ENCODE data around the gene TM9SF1. TPM values are rescaled to one million over a fixed set of nuclear protein-coding genes. Genes with fewer than 3 reads are reported as not detected.
"Not testable (repeated sequence)": the region's sequence is repeated elsewhere in the genome, so short reads cannot be mapped to it uniquely, and the experiment has no call there.

The TM9SF1 gene
- total and polyA plus RNA-seq, 10 of the 15 experiments (the other 5 are each of a cell fraction or from before 2014, with no cell fraction given): 7.2 to 39.2 (median 17.6) TPM

DNA sequence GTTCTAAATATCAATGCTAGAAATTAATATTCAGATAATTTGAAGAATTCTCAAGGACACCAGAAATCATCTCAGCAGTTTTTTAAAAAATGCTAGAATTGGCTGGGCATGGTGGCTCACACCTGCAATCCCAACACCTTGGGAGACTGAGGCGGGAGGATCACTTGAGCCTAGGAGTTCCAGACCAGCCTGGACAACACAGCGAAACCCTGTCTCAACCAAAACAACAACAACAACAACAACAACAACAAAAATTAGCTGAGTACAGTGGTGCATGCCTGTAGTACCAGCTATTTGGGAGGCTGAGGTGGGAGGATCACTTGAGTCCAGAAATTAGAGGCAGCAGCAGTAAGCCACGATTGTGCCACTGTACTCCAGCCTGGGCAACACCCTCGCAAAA lies 23.8 kb upstream of the TM9SF1 start:
- Histone ChIP-seq H2AFZ (ENCODE audit: control insufficient read depth, low read depth, low read length) (no peak overlapping the region), H3K79me2 (ENCODE audit: control insufficient read depth, insufficient read depth, low read length) (peaks cover 8% of the 10 kb centered on the region), H3K4me2 (ENCODE audit: control insufficient read depth, insufficient read depth) (no peak overlapping the region), H3K36me3 (ENCODE audit: control insufficient read depth in 2 of 2, insufficient read depth in 2 of 2, low read length in 1 of 2) (peaks cover 2 to 8% of the 10 kb centered on the region in 2 experiments; a peak in 3 of 4 replicates), H3K27ac (ENCODE audit: control insufficient read depth, insufficient read depth) (no peak overlapping the region), H3K27me3 (replicated peaks in 1 of 2; ENCODE audit: control insufficient read depth in 2 of 2, insufficient read depth in 2 of 2, low read length in 1 of 2) (no peaks in the 10 kb centered on the region), H3K4me3 (no peak overlapping the region), H3K9me3 (replicated peaks; ENCODE audit: control insufficient read depth, insufficient read depth, low read length) (no peaks in the 10 kb centered on the region), H4K20me1 (ENCODE audit: control insufficient read depth, insufficient read depth) (no peaks in the 10 kb centered on the region), H3K4me1 (ENCODE audit: control insufficient read depth, insufficient read depth, low read length) (peaks cover 7% of the 10 kb centered on the region), H3K9ac (ENCODE audit: control insufficient read depth, insufficient read depth, low read length) (no peak overlapping the region)
- FAIRE-seq: no peak
- 100% methylated on average over 2 of the region's 4 CpGs for WGBS (ENCODE audit: insufficient coverage, insufficient replicate concordance, low lambda C conversion rate, missing lambda C conversion rate)
- RAD21 ChIA-PET (ENCODE audit: unreplicated experiment): interaction anchor here (0.7 kb wide), 1 partner anchor 81 kb away, joined by 3 read pairs; no protein-coding TSS in a partner anchor
- CTCF ChIA-PET: interaction anchor here (1.5 to 3.4 kb wide), 4 partner anchors 9 to 89 kb away, joined by 5 to 24 read pairs (median 9); partner anchors contain the start of genes CIDEB and TINF2
- no peak for ATAC-seq
- intact Hi-C loops (cut with micrococcal nuclease; ENCODE audit: unreplicated experiment): loop anchor here (10.0 kb wide), 1 partner anchor 204 kb away; no protein-coding TSS in a partner anchor
- POLR2A ChIA-PET: interaction anchor here (1.1 kb wide), 1 partner anchor 20 kb away, joined by 11 read pairs; no protein-coding TSS in a partner anchor
- in situ Hi-C loops (cut with MboI): no loop called here
- DNase-seq (ENCODE audit: low read depth, low spot score): no peak
- TF ChIP-seq ZBED1 (IDR thresholded peaks at IDR 0.05; ENCODE audit: borderline replicate concordance) (no peak), RUNX3 (IDR thresholded peaks at IDR 0.05; ENCODE audit: low read length) (no peak), BRCA1 (IDR thresholded peaks at IDR 0.05; ENCODE audit: low read depth, low read length) (no peak), TARDBP (IDR thresholded peaks at IDR 0.05; ENCODE audit: borderline replicate concordance) (no peak)
- SMC1A ChIA-PET (ENCODE audit: uncharacterized antibody, unreplicated experiment): interaction anchor here (0.9 to 2.0 kb wide), 2 partner anchors 13 to 15 kb away, joined by 4 to 12 read pairs; partner anchors contain the start of genes GMPR2 and NEDD8
- no TSS peak for BruUV-seq (replicated peaks)

- H3K9ac ChIP-seq (ENCODE audit: control insufficient read depth, insufficient read depth, low read length); H2AFZ ChIP-seq (ENCODE audit: control insufficient read depth, low read depth, low read length); H3K27me3 ChIP-seq (replicated peaks in 1 of 2; ENCODE audit: control insufficient read depth in 2 of 2, insufficient read depth in 2 of 2, low read length in 1 of 2); H3K4me3 ChIP-seq; H3K4me2 ChIP-seq (ENCODE audit: control insufficient read depth, insufficient read depth); H4K20me1 ChIP-seq (ENCODE audit: control insufficient read depth, insufficient read depth); ATAC-seq; DNase-seq (ENCODE audit: low read depth, low spot score); BruUV-seq (replicated peaks); in situ Hi-C loops (cut with MboI); H3K9me3 ChIP-seq (replicated peaks; ENCODE audit: control insufficient read depth, insufficient read depth, low read length); H3K27ac ChIP-seq (ENCODE audit: control insufficient read depth, insufficient read depth); FAIRE-seq: not testable (repeated sequence)
- CTCF ChIA-PET: interaction anchor here (2.9 to 6.3 kb wide), 4 partner anchors 25 to 91 kb away, joined by 18 to 54 read pairs (median 38); partner anchors contain the start of genes CIDEB, RABGGTA and TINF2
- intact Hi-C loops (cut with micrococcal nuclease; ENCODE audit: unreplicated experiment): loop anchor here (1.0 to 10.0 kb wide), 4 partner anchors 25 to 202 kb away; partner anchors contain the start of genes RABGGTA and TINF2
- peaks cover 13% of the 10 kb centered on the region for H3K4me1 ChIP-seq (ENCODE audit: control insufficient read depth, insufficient read depth, low read length)
- H3K79me2 ChIP-seq (ENCODE audit: control insufficient read depth, insufficient read depth, low read length): peaks cover 14% of the 10 kb centered on the region
- peaks cover 2 to 12% of the 10 kb centered on the region in 2 experiments for H3K36me3 ChIP-seq (ENCODE audit: control insufficient read depth in 2 of 2, insufficient read depth in 2 of 2, low read length in 1 of 2)
- POLR2A ChIA-PET: interaction anchor here (2.1 kb wide), 1 partner anchor 22 kb away, joined by 10 read pairs; the partner anchor contains the start of gene TM9SF1
- WGBS (ENCODE audit: insufficient coverage, insufficient replicate concordance, low lambda C conversion rate, missing lambda C conversion rate): 57% methylated on average over 1 of the region's 1 CpG
- SMC1A ChIA-PET (ENCODE audit: uncharacterized antibody, unreplicated experiment): interaction anchor here (0.8 to 1.8 kb wide), 4 partner anchors 18 to 108 kb away, joined by 3 to 11 read pairs (median 4); partner anchors contain the start of genes CIDEB and TINF2
- RAD21 ChIA-PET (ENCODE audit: unreplicated experiment): interaction anchor here (2.0 to 2.9 kb wide), 2 partner anchors 75 to 91 kb away, joined by 5 to 23 read pairs; partner anchors contain the start of genes CIDEB and EMC9
Measured at GRCh38 chr14:24216876-24217275, 21.6 kb upstream of the TM9SF1 start.

Data from GM12878 (cell line).